ENCODE measurements around the gene CORO6.

- no peak for TF ChIP-seq POLR2A (IDR thresholded peaks at IDR 0.05)
- no peak for TF ChIP-seq CTCF (IDR thresholded peaks at IDR 0.05)
Observed at GRCh38 chr17:29575511-29576213, 47.0 kb downstream of the CORO6 start.
